SW 1271 (cell line): Measurements from ENCODE around the gene DCX.
"Not testable (repeated sequence)": the region's sequence is repeated elsewhere in the genome, so short reads cannot be mapped to it uniquely, and the experiment has no call there.

ENCODE experiments used
- DNase-seq, 2 experiments: peaks; one replicate each; lab custom pipeline; 2025; lab: John Stamatoyannopoulos, UW

Gene DCX

DNA sequence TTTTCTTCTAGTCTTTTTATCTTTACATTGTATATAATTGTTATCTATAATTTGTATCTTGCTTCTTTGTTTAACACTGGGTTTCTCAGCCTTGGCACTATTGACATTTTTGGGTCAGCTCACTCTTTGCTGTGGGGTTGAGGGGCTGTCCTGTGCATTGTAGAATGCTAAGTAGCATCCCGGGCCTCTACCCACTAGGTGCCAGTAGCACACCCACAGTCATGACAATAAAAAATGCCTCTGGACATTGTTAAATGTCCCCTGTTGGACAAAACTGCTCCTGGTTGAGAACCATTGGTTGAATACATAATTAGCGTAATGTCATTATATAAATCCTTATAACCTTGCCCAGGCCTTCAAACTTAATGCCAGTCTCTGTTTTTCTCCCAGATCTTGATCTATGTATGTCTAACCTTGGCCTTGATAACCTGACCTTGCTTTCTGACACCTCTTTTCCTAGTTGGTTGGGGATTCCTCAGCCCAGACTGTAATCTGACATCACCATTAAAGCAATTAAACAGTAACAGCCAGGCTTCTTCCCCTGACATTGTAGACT is 46.1 kb downstream of the DCX start:
- no peak for DNase-seq

- no peak for DNase-seq
Measured at GRCh38 chrX:111363741-111364140, 48.3 kb downstream of the DCX start.

DNA sequence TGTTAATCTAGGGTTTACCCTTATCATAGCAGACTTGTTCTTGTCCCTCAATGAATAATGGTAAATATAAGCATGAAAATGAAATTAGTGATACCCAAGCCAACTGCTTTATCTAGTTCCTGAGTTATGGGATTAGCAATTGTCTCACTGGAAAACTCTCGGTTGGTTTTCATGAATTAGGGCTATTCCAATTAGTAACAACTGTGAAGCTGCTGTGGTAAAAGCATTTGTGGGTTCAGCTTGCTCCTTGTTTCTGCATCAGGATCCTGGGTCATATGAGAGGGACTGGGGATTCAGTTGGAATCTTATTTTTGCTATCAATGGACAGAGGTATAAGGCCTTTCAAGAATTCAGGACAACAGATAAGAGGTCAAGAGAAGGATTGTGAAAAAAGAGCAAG is 50.2 kb downstream of the DCX start:
- no peak for DNase-seq

GRCh38 chrX:111360839-111361238 is 51.2 kb downstream of the DCX start:
- DNase-seq, result no peak

- DNase-seq, result no peak
Measured at GRCh38 chrX:111355523-111356115, 56.4 kb downstream of the DCX start.

DNA sequence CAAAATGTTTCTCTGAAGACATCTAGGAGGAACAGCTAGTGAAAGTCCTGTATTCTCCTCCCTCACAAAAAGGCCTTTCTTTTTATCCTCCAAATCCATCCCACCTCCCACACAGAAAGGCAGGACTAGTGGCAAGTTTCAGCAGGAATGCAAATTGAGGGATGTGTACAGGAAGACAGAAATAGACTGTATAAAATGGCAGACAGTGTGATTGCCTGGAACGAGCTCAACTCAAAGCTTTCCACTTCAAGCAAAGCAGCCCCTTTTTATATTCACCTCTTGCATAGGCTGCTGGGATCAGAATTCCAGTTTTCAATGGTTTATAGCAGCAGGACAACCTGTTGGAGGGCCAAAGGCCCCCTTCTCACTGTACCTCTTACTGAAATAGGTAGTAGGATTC is 57.5 kb downstream of the DCX start:
- no peak for DNase-seq

GRCh38 chrX:111353793-111354192 is 58.2 kb downstream of the DCX start:
- no peak for DNase-seq

GRCh38 chrX:111352424-111352823 is 59.6 kb downstream of the DCX start:
- DNase-seq, result no peak

DNA sequence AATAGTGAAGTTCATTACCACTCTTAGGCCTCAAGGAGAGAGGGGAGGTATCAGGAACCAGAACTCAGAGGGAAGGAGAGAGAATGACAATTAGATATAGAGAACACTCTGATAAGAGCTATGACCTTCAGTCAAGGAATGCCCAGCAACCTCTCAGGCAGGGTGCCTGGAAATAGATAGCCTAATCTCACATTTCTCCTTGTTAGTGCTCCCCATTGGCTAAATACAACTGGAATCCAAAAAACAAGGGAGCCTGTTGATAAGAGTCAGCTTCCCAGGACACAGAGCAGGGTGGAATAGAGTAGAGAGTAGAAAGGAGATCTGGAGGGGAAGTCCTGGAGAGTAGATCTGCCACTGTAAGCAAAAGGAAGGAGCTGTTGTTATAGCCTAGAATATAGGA is 62.1 kb downstream of the DCX start:
- DNase-seq, result no peak

- DNase-seq, result no peak
Measured at GRCh38 chrX:111349101-111349500, 62.9 kb downstream of the DCX start.

- DNase-seq, result no peak
Measured at GRCh38 chrX:111348429-111348828, 63.6 kb downstream of the DCX start.

GRCh38 chrX:111346150-111346549 is 65.8 kb downstream of the DCX start:
- not testable (repeated sequence) for DNase-seq

- no peak for DNase-seq
Measured at GRCh38 chrX:111340054-111340453, 71.9 kb downstream of the DCX start.

DNA sequence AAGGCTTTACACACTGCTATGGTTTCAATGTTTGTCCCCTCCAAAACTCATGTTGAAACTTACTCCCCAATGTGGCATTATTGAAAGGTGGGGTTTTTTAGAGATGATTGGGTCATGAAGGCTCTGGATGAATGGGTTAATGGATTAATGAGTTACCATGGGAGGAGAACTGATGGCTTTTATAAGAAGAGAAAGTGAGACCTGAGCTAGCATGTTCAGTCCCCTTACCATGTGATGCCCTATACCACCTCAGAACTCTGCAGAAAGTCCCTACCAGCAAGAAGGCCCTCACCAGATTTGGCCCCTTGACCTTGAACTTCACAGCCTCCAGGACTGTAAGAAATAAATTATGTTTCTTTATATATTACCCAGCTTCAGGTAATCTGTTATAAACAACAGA is 72.8 kb downstream of the DCX start:
- DNase-seq, result no peak

GRCh38 chrX:111338095-111338698 is 73.8 kb downstream of the DCX start:
- DNase-seq, result no peak

DNA sequence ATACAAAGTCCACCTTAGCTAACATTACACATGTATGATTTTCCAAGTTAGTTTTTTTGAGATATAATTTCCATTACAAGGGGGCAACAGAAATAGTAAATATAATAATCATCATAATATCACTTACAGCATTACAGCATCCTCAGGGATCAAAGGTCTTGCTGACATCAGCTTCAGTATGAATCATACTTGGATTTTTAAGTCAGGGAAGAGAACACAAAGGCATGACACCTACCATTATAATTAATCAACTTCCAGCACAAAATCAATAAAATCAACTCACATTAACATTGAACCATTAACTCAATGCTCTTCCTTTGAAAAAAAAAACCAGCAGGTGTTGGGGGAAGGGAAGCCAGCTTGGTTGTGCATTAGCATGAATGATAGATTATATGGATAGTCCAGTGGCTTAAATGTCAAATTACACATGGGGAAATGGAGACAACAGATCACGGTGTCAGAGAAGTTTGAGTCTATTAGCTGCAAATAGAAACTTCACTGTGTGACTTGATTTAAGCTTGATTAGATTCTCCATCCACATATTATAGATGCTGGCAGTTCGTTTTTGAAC is 74.8 kb downstream of the DCX start:
- DNase-seq, result no peak

DNA sequence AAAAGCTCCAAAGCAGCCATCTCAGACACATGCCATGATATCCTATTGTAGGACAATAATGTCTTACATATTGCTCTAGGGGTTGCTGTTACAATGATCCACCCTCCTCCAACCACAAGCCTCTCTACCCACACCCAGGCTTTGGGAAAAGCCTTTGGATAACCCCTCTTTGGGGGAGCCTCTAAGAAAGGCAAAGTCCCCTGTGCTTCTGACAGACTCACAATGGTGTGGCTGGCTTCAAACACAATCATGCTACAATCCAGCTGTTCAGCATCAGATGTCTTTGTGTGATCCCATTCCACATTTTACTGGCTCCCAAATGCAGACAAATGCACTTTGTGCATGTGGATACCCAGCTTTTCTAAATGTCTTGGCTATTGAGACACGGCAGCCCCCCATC is 75.9 kb downstream of the DCX start:
- DNase-seq, result no peak

DNA sequence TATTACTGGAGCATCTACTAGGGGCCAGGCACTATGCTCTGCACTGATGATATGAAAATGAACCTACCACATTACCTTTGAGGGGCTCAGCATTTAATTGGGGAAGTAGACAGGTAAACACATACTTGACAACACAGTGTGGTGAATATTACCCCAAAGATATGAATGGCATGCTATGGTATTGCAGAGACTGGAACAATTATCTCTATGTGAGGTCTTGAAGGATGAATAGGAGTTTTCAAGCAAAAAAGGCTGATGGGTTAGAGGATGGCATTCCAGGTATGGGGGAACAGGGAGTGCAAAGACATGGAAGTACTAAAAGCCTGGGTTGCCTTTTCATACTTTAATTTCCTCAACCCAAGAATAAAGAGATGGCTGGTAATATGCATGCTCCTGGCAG is 82.6 kb downstream of the DCX start:
- DNase-seq, result no peak

DNA sequence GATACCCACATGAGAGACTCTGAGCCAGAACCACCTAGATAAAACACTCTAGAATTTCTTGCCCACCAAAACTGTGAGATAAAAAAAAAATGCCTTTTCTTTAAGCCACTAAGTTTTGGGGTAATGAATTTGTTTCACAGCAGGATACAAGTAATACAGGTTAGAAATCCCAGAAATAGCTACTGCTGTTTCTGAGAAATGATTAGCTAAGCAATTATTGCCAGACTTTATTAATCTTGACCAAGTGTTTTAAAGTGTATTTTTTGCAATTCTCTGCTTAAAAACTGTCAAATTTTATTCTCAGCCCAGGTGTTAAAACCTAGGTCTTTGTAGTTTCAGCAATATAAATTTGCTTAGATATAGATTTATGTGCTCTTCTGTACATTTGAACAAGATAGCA is 83.1 kb downstream of the DCX start:
- DNase-seq, result no peak

GRCh38 chrX:111322231-111322855 is 89.6 kb downstream of the DCX start:
- DNase-seq, result no peak

DNA sequence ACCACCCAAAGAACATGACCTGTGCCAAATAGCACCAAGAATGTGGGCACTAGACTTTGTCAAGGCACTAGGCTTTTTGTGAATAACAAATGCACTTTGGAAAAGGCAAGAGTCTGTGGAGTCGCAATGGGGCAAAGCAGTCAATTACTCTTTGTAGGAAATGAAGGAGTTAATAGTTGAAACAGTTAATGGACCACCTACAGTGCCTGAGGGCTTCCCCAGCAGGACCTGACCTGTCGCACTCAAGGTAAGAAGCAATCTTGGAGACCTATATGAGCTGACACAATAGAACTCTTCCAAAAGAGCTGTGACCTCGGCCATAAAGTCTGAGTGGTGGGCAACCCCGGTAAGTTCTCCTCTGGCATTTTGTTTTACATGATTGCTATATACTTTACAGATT is 92.5 kb downstream of the DCX start:
- no peak for DNase-seq

GRCh38 chrX:111318901-111319300 is 93.1 kb downstream of the DCX start:
- no peak for DNase-seq

DNA sequence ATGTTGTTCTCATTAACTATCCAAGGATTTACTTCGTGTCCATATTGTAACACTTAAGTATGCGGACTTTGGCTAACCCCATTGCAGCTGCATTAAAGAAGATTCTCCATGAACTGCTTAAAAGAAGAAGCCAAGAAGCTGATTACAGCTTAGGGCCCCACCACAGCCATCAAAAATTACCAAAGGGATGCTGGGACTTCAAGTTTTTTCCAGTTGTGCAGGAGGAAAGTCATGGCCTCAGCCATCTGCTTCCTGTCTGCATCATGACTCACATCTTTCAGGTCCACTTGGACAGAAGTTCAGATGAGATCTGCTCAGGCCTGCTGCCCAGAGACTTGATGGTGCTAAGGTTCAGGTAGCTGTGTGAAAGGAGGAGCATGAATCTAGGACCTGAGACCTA is 102.9 kb downstream of the DCX start:
- no peak for DNase-seq
